Measurements from ENCODE around the gene GYPB. TPM values are rescaled to one million over a fixed set of nuclear protein-coding genes. Genes with fewer than 3 reads are reported as not detected.
"Not testable (repeated sequence)": the region's sequence is repeated elsewhere in the genome, so short reads cannot be mapped to it uniquely, and the experiment has no call there.

GYPB gene
- polyA plus RNA-seq, 2 donors: not detected

DNA sequence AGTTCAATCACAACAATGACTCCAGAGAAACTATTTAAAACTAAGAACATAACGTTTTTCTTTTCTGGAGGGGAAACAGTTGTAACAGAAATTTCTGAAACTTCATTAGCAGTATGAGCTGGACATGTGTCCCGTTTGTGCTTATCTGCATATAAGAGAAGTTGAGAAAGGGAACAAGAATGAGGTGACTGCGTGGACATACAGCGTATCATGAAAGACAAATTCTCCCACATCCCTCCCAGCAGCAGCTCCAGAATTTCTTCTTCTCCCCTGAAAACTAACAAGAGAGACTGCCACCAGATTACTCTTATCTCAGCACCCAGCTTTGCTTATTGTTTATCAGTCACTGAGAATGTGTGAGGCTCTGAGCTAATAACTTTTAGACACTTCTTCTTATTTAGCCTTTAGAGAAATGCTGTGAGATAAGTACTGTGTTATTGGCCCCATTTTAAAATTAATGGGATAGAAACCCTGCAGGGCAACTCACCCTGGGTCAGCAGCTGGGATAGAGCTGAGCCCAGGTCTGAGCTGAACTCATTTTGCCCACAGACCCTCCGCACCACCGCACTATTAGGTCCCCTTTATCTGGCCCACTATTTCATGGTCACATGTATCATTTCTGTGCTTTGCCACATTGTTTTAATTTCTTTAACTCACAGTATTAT, 18.7 kb downstream of the GYPB start:
- not testable (repeated sequence) for H3K36me3 ChIP-seq (ENCODE audit: control insufficient read depth in 2 of 2, insufficient read depth in 2 of 2, low read length in 1 of 2); H3K27me3 ChIP-seq (ENCODE audit: control insufficient read depth in 1 of 2, insufficient read depth in 2 of 2, low read length in 2 of 2); H3K4me3 ChIP-seq (ENCODE audit: low read depth in 1 of 2, low read length in 2 of 2); H3K9me3 ChIP-seq (ENCODE audit: control insufficient read depth in 2 of 2, insufficient read depth in 1 of 2, low read depth in 1 of 2, low read length in 1 of 2); H3K27ac ChIP-seq (ENCODE audit: low read depth in 2 of 2, low read length in 1 of 2); H3K4me1 ChIP-seq (ENCODE audit: control insufficient read depth in 2 of 2, insufficient read depth in 2 of 2, low read length in 1 of 2)
- 66% methylated on average over 6 of the region's 6 CpGs for WGBS, 2 donors

- H3K4me3 ChIP-seq (ENCODE audit: low read depth in 1 of 2, low read length in 2 of 2); H3K4me1 ChIP-seq (ENCODE audit: control insufficient read depth in 2 of 2, insufficient read depth in 2 of 2, low read length in 1 of 2); H3K27ac ChIP-seq (ENCODE audit: low read depth in 2 of 2, low read length in 1 of 2); H3K9me3 ChIP-seq (ENCODE audit: control insufficient read depth in 2 of 2, insufficient read depth in 1 of 2, low read depth in 1 of 2, low read length in 1 of 2); H3K36me3 ChIP-seq (ENCODE audit: control insufficient read depth in 2 of 2, insufficient read depth in 2 of 2, low read length in 1 of 2); H3K27me3 ChIP-seq (ENCODE audit: control insufficient read depth in 1 of 2, insufficient read depth in 2 of 2, low read length in 2 of 2): not testable (repeated sequence)
- 77 to 90% methylated on average over 4 of the region's 4 CpGs for whole genome bisulfite sequencing, 2 donors
These were observed 23.0 kb downstream of the GYPB start for GRCh38 chr4:143996193-143996592.

GRCh38 chr4:143991761-143992160, 27.4 kb downstream of the GYPB start:
- not testable (repeated sequence) for H3K4me3 ChIP-seq (ENCODE audit: low read depth in 1 of 2, low read length in 2 of 2); H3K27ac ChIP-seq (ENCODE audit: low read depth in 2 of 2, low read length in 1 of 2); H3K9me3 ChIP-seq (ENCODE audit: control insufficient read depth in 2 of 2, insufficient read depth in 1 of 2, low read depth in 1 of 2, low read length in 1 of 2); H3K27me3 ChIP-seq (ENCODE audit: control insufficient read depth in 1 of 2, insufficient read depth in 2 of 2, low read length in 2 of 2); H3K4me1 ChIP-seq (ENCODE audit: control insufficient read depth in 2 of 2, insufficient read depth in 2 of 2, low read length in 1 of 2); H3K36me3 ChIP-seq (ENCODE audit: control insufficient read depth in 2 of 2, insufficient read depth in 2 of 2, low read length in 1 of 2)
- no CpG with 5 or more reads among the region's 1 CpG for whole genome bisulfite sequencing, 2 donors

GRCh38 chr4:143990717-143991116, 28.5 kb downstream of the GYPB start:
- not testable (repeated sequence) for H3K27me3 ChIP-seq (ENCODE audit: control insufficient read depth in 1 of 2, insufficient read depth in 2 of 2, low read length in 2 of 2); H3K9me3 ChIP-seq (ENCODE audit: control insufficient read depth in 2 of 2, insufficient read depth in 1 of 2, low read depth in 1 of 2, low read length in 1 of 2); H3K36me3 ChIP-seq (ENCODE audit: control insufficient read depth in 2 of 2, insufficient read depth in 2 of 2, low read length in 1 of 2); H3K4me1 ChIP-seq (ENCODE audit: control insufficient read depth in 2 of 2, insufficient read depth in 2 of 2, low read length in 1 of 2); H3K27ac ChIP-seq (ENCODE audit: low read depth in 2 of 2, low read length in 1 of 2); H3K4me3 ChIP-seq (ENCODE audit: low read depth in 1 of 2, low read length in 2 of 2)
- WGBS, 2 donors: 41 to 58% methylated on average over 2 to 3 of the region's 3 CpGs

GRCh38 chr4:143986180-143986579, 33.0 kb downstream of the GYPB start:
- no peaks in the 10 kb centered on the region for H3K27me3 ChIP-seq (ENCODE audit: control insufficient read depth in 1 of 2, insufficient read depth in 2 of 2, low read length in 2 of 2)
- no peak overlapping the region for H3K27ac ChIP-seq (ENCODE audit: low read depth in 2 of 2, low read length in 1 of 2)
- H3K9me3 ChIP-seq (ENCODE audit: control insufficient read depth in 2 of 2, insufficient read depth in 1 of 2, low read depth in 1 of 2, low read length in 1 of 2): no peaks in the 10 kb centered on the region
- H3K4me3 ChIP-seq (ENCODE audit: low read depth in 1 of 2, low read length in 2 of 2): no peak overlapping the region
- H3K4me1 ChIP-seq (ENCODE audit: control insufficient read depth in 2 of 2, insufficient read depth in 2 of 2, low read length in 1 of 2): no peaks in the 10 kb centered on the region
- H3K36me3 ChIP-seq (ENCODE audit: control insufficient read depth in 2 of 2, insufficient read depth in 2 of 2, low read length in 1 of 2): no peaks in the 10 kb centered on the region
- WGBS, 2 donors: 69 to 71% methylated on average over 1 of the region's 1 CpG

DNA sequence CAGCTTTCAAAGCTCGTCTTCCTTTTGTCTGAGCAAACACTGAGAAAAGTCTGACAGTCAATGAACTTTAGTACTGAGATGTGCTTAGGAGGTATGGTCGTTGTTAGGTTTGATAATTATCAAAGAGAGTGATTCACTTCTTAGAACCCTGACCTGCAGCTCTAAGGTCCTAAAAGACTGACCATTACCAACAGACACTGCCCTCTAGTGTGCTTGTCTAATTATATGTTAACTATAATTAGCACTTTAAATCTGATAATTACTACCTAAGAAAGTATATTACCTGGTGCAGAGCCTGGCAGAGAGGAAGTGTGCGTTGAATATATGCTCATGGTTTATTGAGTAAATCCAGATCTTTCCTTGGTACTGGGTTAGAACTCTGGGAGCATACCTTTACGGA, 38.4 kb downstream of the GYPB start:
- not testable (repeated sequence) for H3K36me3 ChIP-seq (ENCODE audit: control insufficient read depth in 2 of 2, insufficient read depth in 2 of 2, low read length in 1 of 2); H3K9me3 ChIP-seq (ENCODE audit: control insufficient read depth in 2 of 2, insufficient read depth in 1 of 2, low read depth in 1 of 2, low read length in 1 of 2); H3K27ac ChIP-seq (ENCODE audit: low read depth in 2 of 2, low read length in 1 of 2); H3K27me3 ChIP-seq (ENCODE audit: control insufficient read depth in 1 of 2, insufficient read depth in 2 of 2, low read length in 2 of 2); H3K4me1 ChIP-seq (ENCODE audit: control insufficient read depth in 2 of 2, insufficient read depth in 2 of 2, low read length in 1 of 2); H3K4me3 ChIP-seq (ENCODE audit: low read depth in 1 of 2, low read length in 2 of 2)
- 30 to 68% methylated on average over 4 of the region's 4 CpGs for WGBS, 2 donors

- not testable (repeated sequence) for H3K9me3 ChIP-seq (ENCODE audit: control insufficient read depth in 2 of 2, insufficient read depth in 1 of 2, low read depth in 1 of 2, low read length in 1 of 2); H3K27me3 ChIP-seq (ENCODE audit: control insufficient read depth in 1 of 2, insufficient read depth in 2 of 2, low read length in 2 of 2); H3K36me3 ChIP-seq (ENCODE audit: control insufficient read depth in 2 of 2, insufficient read depth in 2 of 2, low read length in 1 of 2); H3K4me1 ChIP-seq (ENCODE audit: control insufficient read depth in 2 of 2, insufficient read depth in 2 of 2, low read length in 1 of 2); H3K27ac ChIP-seq (ENCODE audit: low read depth in 2 of 2, low read length in 1 of 2); H3K4me3 ChIP-seq (ENCODE audit: low read depth in 1 of 2, low read length in 2 of 2)
These were observed 43.7 kb downstream of the GYPB start for GRCh38 chr4:143975527-143975926.

- H3K4me3 ChIP-seq (ENCODE audit: low read depth in 1 of 2, low read length in 2 of 2); H3K4me1 ChIP-seq (ENCODE audit: control insufficient read depth in 2 of 2, insufficient read depth in 2 of 2, low read length in 1 of 2); H3K27me3 ChIP-seq (ENCODE audit: control insufficient read depth in 1 of 2, insufficient read depth in 2 of 2, low read length in 2 of 2); H3K36me3 ChIP-seq (ENCODE audit: control insufficient read depth in 2 of 2, insufficient read depth in 2 of 2, low read length in 1 of 2); H3K27ac ChIP-seq (ENCODE audit: low read depth in 2 of 2, low read length in 1 of 2); H3K9me3 ChIP-seq (ENCODE audit: control insufficient read depth in 2 of 2, insufficient read depth in 1 of 2, low read depth in 1 of 2, low read length in 1 of 2): not testable (repeated sequence)
- 73 to 94% methylated on average over 4 of the region's 4 CpGs for WGBS, 2 donors
These were observed 45.2 kb downstream of the GYPB start for GRCh38 chr4:143974021-143974420.

- no peak overlapping the region for H3K27ac ChIP-seq (ENCODE audit: low read depth in 2 of 2, low read length in 1 of 2)
- 84 to 86% methylated on average over 4 of the region's 4 CpGs for WGBS, 2 donors
- no peak overlapping the region for H3K4me3 ChIP-seq (ENCODE audit: low read depth in 1 of 2, low read length in 2 of 2)
- H3K4me1 ChIP-seq (ENCODE audit: control insufficient read depth in 2 of 2, insufficient read depth in 2 of 2, low read length in 1 of 2): no peaks in the 10 kb centered on the region
- no peaks in the 10 kb centered on the region for H3K27me3 ChIP-seq (ENCODE audit: control insufficient read depth in 1 of 2, insufficient read depth in 2 of 2, low read length in 2 of 2)
- no peaks in the 10 kb centered on the region for H3K36me3 ChIP-seq (ENCODE audit: control insufficient read depth in 2 of 2, insufficient read depth in 2 of 2, low read length in 1 of 2)
- H3K9me3 ChIP-seq (ENCODE audit: control insufficient read depth in 2 of 2, insufficient read depth in 1 of 2, low read depth in 1 of 2, low read length in 1 of 2): no peaks in the 10 kb centered on the region
These were observed 58.1 kb downstream of the GYPB start for GRCh38 chr4:143961075-143961474.

GRCh38 chr4:143955306-143955705, 63.9 kb downstream of the GYPB start:
- H3K27me3 ChIP-seq (ENCODE audit: control insufficient read depth in 1 of 2, insufficient read depth in 2 of 2, low read length in 2 of 2); H3K9me3 ChIP-seq (ENCODE audit: control insufficient read depth in 2 of 2, insufficient read depth in 1 of 2, low read depth in 1 of 2, low read length in 1 of 2); H3K36me3 ChIP-seq (ENCODE audit: control insufficient read depth in 2 of 2, insufficient read depth in 2 of 2, low read length in 1 of 2); H3K4me1 ChIP-seq (ENCODE audit: control insufficient read depth in 2 of 2, insufficient read depth in 2 of 2, low read length in 1 of 2); H3K4me3 ChIP-seq (ENCODE audit: low read depth in 1 of 2, low read length in 2 of 2); H3K27ac ChIP-seq (ENCODE audit: low read depth in 2 of 2, low read length in 1 of 2): not testable (repeated sequence)
- 74 to 78% methylated on average over 3 of the region's 3 CpGs for WGBS, 2 donors
